ENCODE data around the gene HDGFL2.
"Not testable (repeated sequence)": the region's sequence is repeated elsewhere in the genome, so short reads cannot be mapped to it uniquely, and the experiment has no call there.

Gene HDGFL2

DNA sequence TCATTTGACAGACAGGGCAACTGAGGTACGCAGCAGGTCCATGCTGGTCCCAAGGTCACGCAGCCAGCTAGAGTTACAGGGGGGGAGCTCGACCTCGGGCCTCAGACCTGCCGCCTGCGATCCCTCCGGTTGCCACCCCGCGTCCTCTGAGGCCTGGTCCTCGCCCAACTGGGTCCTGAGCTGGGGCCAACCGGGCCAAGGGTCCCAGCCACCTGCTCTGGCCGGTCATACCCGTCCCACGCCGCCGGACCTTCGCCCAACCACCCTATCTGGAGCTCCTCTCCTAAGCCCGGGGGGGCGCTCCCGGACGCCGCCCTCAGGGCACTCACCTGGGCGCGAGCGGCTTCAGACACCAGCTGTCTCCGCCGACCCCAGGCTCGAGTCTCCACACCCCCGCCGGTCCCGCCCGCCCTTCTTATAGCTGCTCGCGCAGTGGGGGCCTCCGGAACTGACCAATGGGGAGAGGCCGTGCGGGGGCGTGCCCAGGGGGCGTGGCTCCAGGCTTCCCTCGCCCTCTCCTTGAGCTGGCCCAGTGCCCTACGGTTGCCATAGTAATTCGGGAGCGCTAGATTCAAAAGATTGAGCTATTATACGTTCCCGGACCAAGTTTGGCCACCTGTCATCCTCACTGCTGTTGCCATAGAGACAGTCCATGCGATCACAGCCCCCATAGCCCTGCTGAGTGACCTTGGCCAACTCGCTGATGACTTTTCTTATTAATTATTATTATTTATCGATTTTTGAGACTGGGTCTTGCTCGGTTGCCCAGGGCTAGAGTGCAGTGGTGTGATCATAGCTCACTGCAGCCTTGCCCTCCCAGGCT, 63.0 kb downstream of the HDGFL2 start, which contains the start of gene PLIN5:
Gene PLIN5, minus strand, starts transcription at position 389 of the 823 bp plus-strand sequence. CDS start 1,150 bp downstream, outside the sequence.
- peak; percentile 44 for DNase-seq (ENCODE audit: low read depth)

DNA sequence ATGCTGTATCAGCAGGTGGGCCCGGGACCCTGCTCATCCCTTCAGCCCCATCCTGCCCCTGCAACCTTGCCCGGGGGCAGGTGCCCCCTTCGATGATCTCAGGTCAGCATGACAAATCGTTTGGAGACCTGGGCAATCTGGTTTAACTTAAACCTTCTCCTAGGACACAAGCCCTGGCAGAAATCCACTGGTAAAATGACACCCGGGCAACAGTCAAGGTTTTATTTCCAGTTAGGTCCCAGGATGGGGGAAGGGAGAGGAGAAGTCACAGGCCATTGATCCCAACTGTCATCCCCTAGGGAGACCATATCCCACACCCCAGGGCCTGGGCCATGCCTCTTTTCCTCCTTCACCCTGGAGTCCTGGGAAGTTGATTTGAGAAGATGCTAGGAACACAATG, 64.7 kb downstream of the HDGFL2 start:
- no peak for DNase-seq (ENCODE audit: low read depth)

DNA sequence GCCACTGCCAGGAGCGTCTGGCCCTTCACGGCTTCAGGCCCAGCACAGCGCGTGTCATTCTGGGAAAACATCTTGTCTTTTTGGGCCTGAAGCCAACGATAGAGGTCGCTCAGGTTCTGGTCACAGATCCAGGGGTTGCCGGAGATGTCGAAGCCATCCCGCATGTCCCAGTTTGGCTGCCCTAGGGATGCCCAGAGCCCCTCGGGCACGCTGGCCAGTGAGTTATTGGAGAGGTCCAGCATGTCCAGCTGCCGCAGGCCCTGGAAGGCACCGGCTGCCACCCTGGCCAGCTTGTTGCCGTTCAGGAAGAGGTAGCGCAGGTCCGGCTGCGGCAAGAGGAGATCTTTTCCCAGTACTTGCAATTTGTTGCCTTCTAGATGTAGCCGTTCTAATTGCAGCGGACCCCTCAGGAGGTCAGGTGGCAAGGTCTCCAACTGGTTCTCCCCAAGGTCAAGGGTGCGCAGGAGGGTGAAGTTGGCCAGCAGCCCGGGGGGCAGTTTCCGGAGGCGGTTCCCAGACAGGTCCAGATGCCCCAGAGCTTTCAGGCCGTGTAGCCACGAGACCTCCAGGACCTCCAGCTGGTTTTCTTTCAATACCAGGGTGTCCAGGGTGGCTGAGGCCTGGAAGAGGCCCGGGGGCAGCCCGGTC, 66.0 kb downstream of the HDGFL2 start:
- no peak for DNase-seq (ENCODE audit: low read depth)

DNA sequence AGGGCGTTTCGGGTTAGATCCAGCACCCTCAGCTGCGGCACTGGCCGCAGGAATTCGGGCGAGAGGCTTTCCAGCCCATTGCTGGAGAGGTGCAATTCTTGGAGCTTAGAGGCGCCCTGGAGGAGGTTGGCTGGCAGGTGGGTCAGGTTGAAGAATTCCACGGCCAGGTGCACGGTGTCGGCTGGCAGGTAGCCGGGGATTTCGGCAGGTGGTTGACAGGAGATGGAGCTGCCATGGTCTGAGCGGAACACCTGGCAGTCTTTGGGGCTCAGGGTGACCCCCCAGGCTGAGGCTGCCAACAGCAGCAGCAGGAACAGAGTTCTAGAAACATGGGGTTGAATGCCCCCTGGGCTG, 66.5 kb downstream of the HDGFL2 start:
- DNase-seq (ENCODE audit: low read depth), result no peak

DNA sequence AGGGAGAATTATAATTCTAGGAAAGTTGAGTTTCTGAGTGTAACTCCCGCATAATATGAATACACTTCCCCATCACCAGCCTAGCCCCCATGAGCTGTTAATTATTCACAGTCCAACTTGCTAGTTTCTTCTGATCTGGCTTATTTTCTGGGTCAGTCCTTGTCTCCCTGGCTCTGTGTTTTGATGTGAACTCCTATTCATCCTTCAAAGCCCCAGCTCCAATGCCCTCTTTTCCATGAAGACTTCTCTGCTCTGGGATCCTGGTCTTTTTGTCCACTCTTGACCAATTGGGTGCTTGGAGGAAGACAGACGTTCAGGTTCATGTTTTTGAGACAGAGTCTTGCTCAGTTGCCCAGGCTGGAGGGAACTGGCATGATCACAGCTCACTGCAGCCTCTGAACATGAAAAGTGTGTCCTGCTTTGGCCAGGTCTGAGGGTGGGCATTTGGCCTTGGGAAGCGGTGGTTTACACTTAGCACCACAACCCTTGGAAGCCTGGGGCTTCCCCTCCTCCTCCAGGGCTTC, 67.1 kb downstream of the HDGFL2 start:
- DNase-seq (ENCODE audit: low read depth), result no peak

DNA sequence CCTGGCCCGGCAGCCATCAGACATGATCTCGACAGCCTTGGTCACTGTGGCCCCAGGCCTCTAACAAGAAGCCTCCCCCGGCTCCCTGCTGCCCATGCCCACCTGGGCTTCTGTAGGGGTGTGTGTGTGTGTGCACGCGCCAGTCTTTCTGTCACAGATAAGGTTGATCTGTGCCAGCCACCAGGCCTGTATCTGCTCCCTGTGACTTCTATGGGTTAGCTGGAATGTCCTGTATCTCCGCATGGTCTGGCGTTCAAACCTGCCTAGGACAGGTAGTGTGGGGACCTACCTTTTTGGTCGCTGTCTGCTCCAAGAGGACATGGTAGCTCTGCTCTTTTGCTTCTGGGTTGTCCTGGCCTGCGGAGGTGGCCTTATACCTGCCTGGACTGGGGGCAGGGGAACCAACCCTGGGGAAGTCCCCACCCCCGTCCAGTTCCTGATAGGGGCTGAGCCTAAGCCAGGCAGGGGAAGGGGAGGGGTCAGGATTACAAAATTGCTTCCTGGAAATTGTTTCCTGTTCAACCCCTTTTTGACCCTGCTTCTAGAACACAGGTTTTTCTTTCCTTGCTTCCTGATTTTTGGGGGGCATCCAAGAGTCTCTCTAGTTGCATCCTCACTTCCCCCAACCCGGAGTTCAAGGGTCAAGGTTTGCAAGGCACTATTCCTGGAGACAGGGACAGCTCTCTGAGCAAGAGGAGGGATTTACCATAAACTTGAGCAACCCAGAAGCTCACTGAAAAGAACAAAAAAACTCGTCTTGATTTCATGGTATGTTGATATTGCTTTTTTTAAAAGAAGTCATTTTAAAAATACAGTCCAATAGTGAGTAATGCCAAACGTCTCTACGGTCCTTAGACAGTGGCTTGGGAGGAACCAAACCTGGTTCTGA, 67.8 kb downstream of the HDGFL2 start, which contains the start of gene LRG1:
Gene LRG1, minus strand, starts transcription at position 344 of the 889 bp plus-strand sequence. Its CDS starts 23 bp downstream, at position 321.
- DNase-seq (ENCODE audit: low read depth), result no peak

DNA sequence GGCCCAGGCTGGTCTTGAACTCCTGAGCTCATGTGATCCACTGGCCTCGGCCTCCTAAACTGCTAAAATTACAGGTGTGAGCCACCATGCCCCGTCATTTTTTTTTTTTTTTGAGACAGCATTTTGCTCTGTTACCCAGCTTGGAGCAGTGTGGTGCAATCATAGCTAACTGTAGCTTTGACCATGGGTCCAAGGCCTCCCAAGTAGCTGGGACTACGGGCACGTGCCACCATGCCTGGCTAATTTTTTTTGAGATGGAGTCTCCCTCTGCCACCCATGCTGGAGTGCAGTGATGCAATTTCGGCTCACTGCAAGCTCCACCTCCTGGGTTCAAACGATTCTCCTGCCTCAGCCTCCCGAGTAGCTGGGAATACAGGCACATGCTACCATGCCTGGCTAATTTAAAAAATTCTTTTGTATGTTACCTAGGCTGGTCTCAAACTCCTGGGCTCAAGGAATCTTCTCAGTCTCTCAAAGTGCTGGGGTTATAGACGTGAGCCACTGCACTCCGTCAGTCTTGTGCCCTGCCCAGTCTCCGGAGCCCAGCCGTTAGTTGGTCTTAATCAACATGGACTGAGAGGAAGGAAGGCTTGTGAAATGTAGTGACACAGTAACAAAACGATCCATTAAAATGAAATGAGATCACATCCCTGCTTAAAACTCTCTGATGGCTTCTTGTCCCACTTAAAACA, 69.2 kb downstream of the HDGFL2 start:
- no peak for DNase-seq (ENCODE audit: low read depth)

DNA sequence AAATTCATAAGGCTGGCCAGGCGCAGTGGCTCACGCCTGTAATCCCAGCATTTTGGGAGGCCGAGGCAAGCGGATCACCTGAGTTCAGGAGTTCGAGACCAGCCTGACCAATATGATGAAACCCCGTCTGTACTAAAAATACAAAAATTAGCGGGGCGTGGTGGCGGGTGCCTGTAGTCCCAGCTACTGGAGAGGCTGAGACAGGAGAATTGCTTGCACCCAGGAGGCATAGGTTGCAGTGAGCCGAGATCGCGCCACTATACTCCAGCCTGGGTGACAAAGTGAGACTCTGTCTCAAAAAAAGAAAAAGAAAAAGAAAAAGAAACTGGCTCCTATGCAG, 69.7 kb downstream of the HDGFL2 start:
- not testable (repeated sequence) for DNase-seq (ENCODE audit: low read depth)

DNA sequence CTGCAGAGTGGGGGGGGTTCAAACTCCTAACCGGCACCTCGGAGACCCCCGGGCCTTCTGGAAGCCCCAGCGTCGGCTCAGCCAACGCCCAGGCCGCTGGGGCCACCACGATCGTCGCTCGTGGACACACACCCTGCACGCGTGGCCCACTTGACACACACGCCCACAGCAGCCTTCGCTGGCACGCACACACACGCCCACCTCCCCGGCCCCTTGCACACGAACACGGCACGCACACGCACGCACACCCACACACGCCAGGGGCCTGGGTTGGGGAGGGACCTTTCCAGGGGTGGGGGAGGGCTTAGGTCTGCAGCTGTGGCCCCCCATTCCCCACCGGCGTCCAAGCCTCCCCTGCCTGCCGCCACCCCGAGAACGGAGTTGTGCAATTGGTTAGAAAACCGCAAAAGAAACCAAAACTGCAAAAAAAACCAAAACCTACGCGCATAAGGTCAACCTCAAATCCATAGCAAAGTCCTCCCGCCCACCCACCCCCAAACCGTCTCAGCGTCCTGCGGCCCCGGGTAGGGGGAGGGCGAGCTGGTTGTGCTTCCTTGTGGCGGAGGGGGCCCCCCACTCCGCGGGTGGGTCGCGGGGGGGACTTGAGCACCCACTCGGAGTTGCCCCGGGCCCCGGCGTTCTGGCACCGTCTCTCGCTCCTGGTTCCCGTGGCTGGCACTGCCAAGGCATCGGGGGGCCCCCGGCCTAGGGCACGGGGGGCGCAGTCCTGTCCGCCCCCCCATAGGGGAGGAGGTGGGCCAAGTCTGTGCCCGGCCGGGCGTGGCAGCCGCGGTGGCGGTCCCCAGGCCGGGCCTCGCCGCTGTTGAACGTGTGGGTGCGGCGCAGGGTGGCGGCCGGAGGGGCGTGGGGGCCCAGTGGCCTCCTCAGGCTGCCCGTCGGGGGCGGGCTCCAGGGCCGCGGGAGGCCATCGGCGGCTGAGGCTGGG, 71.1 kb downstream of the HDGFL2 start:
- no peak for DNase-seq (ENCODE audit: low read depth)

DNA sequence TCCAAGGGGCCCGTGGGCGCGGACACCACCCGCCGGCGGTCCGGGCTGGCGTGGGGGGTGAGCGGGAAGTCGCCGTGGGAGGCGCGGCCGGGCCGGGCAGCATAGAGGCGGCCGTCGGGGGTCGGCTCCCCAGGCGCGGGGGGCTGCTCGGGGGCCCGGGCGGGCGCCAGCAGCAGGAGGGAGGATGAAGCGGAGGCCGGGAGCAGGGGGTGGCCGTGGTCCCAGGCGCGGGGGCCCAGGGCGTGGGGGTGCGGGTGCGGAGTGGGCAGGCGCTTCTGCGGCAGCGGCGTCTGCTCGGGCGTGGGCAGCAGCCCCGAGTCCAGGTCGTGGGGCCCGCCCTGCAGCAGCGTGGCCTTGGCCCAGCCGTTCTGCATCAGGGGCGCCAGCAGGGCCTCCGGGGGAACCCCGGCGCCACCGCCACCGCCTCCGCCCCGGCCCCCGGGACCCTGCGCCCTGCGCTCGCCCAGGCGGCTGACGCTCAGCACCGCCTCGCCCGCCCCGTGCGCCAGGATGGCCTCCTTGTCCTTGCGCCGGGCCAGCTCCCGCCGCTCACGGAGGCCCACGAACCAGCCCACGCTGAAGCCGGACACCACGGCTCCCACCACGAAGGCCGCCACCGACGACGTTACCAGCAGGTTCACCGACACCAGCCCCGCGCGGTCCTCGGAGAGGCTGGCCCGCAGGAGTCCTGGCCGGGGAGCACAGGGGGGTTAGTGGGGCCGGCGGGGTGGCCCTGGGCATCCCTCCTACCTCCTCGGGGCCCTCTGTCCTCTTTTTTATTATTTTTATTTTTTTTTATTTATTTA, 71.9 kb downstream of the HDGFL2 start:
- no peak for DNase-seq (ENCODE audit: low read depth)

DNA sequence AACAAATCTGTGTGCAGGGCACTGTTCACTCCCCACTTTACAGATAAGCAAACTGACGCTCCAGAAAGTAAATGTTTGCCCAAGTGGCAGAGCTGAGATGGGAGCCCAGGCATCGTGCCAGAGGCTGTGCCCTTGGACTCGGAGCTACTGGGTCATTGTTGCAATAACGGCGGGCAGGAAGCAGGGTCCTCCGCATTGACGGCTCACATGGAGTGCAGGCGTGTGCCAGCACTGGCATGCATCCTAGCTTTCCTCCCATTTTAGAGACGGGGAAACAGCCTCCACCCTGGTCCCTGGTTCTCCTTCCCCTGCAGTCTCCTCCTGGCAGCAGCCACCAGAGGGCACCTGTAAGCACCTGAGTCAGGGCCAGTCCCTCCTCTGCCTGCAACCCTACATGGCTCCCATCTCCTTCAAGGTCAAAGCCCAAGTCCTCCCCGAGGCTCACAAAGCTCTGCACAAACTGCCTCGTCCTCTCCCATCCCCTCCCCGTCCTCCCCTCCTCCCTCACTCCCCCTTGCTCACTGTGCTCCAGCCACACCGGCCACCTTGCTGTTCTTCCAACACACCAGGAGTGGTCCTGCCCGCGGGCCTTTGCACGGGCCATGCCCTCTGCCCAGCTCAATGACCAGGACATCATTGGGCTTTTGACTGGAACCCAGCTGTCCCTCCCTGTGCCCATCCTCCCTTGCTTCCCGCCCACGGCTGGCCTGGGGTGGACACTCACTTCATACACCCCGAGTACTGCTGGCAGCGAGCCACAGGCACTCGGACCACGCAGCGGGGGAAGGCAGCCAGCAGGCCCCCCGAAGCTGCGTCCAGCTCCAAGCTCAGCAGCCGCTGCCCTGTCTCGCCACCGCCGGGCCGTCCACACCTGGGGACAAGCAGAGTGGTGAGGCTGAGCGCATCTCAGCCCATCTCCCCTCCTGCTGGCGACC, 75.5 kb downstream of the HDGFL2 start:
- DNase-seq (ENCODE audit: low read depth), result no peak

DNA sequence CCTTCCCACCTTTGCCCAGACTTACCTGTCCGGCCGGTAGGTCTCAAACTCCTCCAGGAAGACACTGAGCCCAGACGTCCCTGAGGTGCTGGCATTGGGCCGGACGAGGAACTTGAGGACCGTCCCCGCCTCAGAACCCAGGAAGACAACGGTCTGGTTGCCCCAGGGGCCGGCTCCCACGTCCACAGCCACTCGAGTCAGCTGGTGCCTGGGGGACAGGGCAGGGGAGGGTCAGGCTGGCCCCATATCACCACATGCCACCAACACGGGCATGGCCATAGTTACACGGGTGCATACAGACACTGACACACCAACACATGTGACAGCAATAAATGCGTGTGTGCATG, 76.1 kb downstream of the HDGFL2 start:
- no peak for DNase-seq (ENCODE audit: low read depth)

DNA sequence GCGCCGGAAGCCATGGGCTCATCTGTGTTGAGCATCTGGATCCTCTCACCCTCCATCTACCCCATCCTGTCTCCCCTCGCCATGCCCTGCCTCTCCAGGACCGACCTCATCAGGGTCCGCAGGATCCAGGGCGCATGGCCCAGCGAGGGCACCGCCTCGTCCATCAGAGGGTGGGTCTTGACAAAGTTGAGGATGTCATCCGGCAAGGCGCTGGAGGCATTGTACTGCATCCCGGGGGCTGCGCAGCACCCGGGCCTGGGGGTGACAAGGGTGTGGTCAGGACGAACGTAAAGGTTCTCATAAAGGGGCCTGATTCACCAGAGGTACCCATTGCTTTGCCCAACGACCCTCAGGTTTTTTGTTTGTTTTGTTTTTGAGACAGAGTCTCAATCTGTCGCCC, 77.9 kb downstream of the HDGFL2 start:
- no peak for DNase-seq (ENCODE audit: low read depth)

DNA sequence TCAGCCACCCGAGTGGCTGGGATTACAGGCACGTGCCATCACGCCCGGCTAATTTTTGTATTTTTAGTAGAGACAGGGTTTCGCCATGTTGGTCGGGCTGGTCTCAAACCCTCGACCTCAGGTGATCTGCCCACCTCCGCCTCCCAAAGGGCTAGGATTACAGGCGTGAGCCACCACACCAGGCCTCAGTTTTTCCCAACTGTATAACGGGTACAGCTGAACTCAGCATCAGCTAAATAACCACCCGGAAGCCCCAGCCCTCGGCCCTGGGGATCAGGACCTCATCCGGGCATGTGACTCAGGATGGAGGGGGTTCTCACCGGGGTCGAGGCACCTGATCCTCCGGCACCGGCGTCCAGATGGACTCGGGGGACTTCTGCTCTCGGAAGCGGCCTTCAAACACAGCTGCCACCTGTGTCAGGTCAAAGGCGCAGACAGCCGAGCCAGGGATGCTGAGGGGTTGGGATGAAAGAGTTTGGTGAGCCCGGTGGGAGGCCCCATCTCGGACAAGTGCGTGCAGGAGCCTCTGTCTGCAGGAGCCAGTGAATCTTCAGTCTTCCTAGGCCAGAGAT, 78.5 kb downstream of the HDGFL2 start:
- no peak for DNase-seq (ENCODE audit: low read depth)

All from EH (cell line).